Duodenal mucosa (tissue), 2 donors: Measurements from ENCODE around the gene PLAAT3.
"Not testable (repeated sequence)": the region's sequence is repeated elsewhere in the genome, so short reads cannot be mapped to it uniquely, and the experiment has no call there.

Source experiments
- H3K27ac ChIP-seq: one replicate; pipeline ENCODE4 v1.7.0; 2013; ENCODE audit warnings: low read depth, low read length
- H3K27me3 ChIP-seq, 2 donors: one replicate each; pipeline ENCODE4 v1.7.0; 2013; ENCODE audit warnings: low read length in 2 of 2, control low read depth in 1 of 2; ENCODE audit not compliant: insufficient read depth in 2 of 2, control insufficient read depth in 1 of 2
- H3K36me3 ChIP-seq, 2 donors: one replicate each; pipeline ENCODE4 v1.7.0; 2013; ENCODE audit warnings: low read length in 2 of 2, control low read depth in 1 of 2; ENCODE audit not compliant: insufficient read depth in 2 of 2, control insufficient read depth in 1 of 2
- H3K4me1 ChIP-seq, 2 donors: one replicate each; pipeline ENCODE4 v1.7.0; 2013; ENCODE audit warnings: low read length in 2 of 2, control low read depth in 1 of 2; ENCODE audit not compliant: insufficient read depth in 2 of 2, control insufficient read depth in 1 of 2
- H3K4me3 ChIP-seq, 2 donors: one replicate each; pipeline ENCODE4 v1.7.0; 2013; ENCODE audit warnings: low read length in 2 of 2, low read depth in 1 of 2
- H3K9ac ChIP-seq, 2 donors: one replicate each; pipeline ENCODE4 v1.7.0; 2013; ENCODE audit warnings: low read length in 2 of 2, low read depth in 1 of 2
- H3K9me3 ChIP-seq, 2 donors: one replicate each; pipeline ENCODE4 v1.7.0; 2013; ENCODE audit warnings: low read length in 2 of 2, control low read depth in 1 of 2; ENCODE audit not compliant: control insufficient read depth in 1 of 2

Gene PLAAT3

GRCh38 chr11:63590024-63590788 is 24.0 kb downstream of the PLAAT3 start:
- H3K4me1 ChIP-seq: no peaks in the 10 kb centered on the region
- no peaks in the 10 kb centered on the region for H3K9me3 ChIP-seq
- no peak overlapping the region for H3K4me3 ChIP-seq
- H3K27me3 ChIP-seq: no peaks in the 10 kb centered on the region
- H3K27ac ChIP-seq: no peak overlapping the region
- H3K9ac ChIP-seq: no peak overlapping the region
- no peaks in the 10 kb centered on the region for H3K36me3 ChIP-seq

DNA sequence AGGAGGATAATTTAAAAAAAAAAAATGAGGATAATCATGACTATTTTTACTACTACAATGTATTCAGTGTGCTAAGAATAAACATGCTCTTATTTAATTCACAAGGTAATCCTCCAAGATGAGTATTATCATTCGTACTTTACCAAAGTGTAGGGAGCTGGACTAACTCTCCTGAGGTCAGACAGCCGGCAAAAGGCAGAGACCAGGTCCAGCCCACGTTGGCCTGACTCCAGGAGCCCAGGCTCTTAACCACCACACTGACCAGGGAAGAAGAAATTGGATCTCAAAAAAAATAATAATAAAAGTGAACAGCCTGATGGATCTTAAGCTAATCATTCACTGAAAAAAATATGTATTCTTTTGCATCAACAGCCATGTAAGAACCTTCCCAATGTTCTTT is 25.2 kb downstream of the PLAAT3 start:
- H3K27ac ChIP-seq: no peak overlapping the region
- no peaks in the 10 kb centered on the region for H3K4me1 ChIP-seq
- no peak overlapping the region for H3K4me3 ChIP-seq
- H3K9ac ChIP-seq: no peak overlapping the region
- no peaks in the 10 kb centered on the region for H3K27me3 ChIP-seq
- no peaks in the 10 kb centered on the region for H3K36me3 ChIP-seq
- no peaks in the 10 kb centered on the region for H3K9me3 ChIP-seq

DNA sequence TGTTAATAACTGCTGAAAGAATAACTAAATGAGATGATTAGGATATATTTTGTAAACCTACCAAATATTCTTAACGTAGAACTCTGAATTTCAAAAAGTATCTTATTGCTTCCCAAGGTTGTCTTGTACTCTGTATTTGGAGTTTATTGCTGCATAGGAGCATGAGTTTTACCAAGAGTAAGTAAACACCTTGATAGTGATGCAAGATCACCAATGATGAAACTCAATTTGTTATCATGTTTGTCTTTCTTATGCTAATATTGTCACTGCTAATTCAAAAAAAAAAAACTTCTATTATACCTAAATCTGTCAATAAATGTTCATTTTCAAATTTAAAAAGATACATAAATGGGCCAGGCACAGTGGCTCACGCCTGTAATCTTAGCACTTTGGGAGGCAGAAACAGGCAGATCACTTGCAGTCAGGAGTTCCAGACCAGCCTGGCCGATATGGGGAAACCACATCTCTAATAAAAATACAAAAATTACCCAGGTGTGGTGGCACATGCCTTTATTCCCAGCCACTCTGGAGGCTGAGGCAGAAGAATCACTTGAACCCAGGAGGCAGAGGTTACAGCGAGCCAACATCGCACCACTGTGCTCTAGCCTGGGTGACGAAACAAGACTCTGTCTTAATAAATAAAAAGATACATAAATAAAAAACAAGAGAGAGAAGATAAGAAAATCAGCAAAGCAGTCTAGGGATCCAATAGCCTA is 27.6 kb downstream of the PLAAT3 start:
- no peak overlapping the region for H3K9ac ChIP-seq
- H3K9me3 ChIP-seq: no peaks in the 10 kb centered on the region
- peaks cover 0 to 4% of the 10 kb centered on the region in 2 donors for H3K36me3 ChIP-seq
- H3K4me1 ChIP-seq: no peaks in the 10 kb centered on the region
- no peak overlapping the region for H3K27ac ChIP-seq
- H3K27me3 ChIP-seq: no peaks in the 10 kb centered on the region
- H3K4me3 ChIP-seq: no peak overlapping the region

DNA sequence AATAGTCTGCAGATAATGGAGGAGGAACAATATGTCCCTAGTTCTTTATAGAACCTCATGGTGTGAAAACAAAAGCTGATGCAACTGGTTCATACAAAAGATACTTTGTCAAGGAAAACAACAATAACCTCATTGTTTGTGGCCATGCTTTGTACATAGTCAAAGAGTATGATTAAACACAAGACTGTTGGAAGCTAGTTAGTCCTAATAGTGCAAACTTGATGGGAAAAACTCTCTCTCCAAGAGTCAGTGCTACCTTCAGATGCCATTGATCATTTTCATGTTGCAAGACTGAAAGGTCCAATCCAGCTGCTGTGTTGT is 30.9 kb downstream of the PLAAT3 start:
- no peak overlapping the region for H3K9ac ChIP-seq
- H3K27me3 ChIP-seq: no peaks in the 10 kb centered on the region
- H3K27ac ChIP-seq: no peak overlapping the region
- H3K4me1 ChIP-seq: no peaks in the 10 kb centered on the region
- H3K36me3 ChIP-seq: peaks cover 0 to 7% of the 10 kb centered on the region in 2 donors
- H3K9me3 ChIP-seq: peaks cover 4 to 11% of the 10 kb centered on the region in 2 donors
- H3K4me3 ChIP-seq: no peak overlapping the region

DNA sequence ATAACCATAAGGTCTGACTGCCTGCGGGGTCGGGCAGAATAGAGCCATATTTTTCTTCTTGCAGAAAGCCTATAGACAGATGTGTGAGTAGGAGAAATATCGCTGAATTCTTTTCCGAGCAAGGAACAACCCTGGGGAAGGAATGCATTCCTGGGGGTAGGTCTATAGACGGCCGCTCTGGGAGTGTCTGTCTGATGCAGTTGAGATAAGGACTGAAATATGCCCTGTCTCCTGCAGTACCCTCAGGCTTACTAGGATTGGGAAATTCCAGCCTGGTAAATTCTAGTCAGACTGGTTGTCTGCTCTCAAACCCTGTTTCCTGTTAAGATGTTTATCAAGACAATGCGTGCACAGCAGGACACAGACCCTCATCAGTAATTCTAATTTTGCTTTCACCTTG is 33.0 kb downstream of the PLAAT3 start:
- not testable (repeated sequence) for H3K9ac ChIP-seq, H3K36me3 ChIP-seq, H3K4me3 ChIP-seq, H3K27ac ChIP-seq, H3K27me3 ChIP-seq, H3K4me1 ChIP-seq
- peaks cover 4 to 11% of the 10 kb centered on the region in 2 donors for H3K9me3 ChIP-seq

GRCh38 chr11:63578882-63579281 is 35.4 kb downstream of the PLAAT3 start:
- peaks cover 15 to 16% of the 10 kb centered on the region in 2 donors for H3K4me1 ChIP-seq
- not testable (repeated sequence) for H3K27ac ChIP-seq, H3K36me3 ChIP-seq, H3K9ac ChIP-seq, H3K27me3 ChIP-seq, H3K4me3 ChIP-seq
- peaks cover 4 to 11% of the 10 kb centered on the region in 2 donors for H3K9me3 ChIP-seq

- Histone ChIP-seq H3K9ac (peak overlapping the region; percentile 52 to 57), H3K36me3 (peaks cover 0 to 2% of the 10 kb centered on the region in 2 donors), H3K9me3 (peaks cover 3% of the 10 kb centered on the region in 2 donors), H3K27ac (peak overlapping the region; percentile 72), H3K27me3 (no peaks in the 10 kb centered on the region), H3K4me1 (peaks cover 19 to 22% of the 10 kb centered on the region in 2 donors), H3K4me3 (peak overlapping the region; percentile 53 to 62)
These were observed 39.2 kb downstream of the PLAAT3 start for GRCh38 chr11:63574856-63575602.

DNA sequence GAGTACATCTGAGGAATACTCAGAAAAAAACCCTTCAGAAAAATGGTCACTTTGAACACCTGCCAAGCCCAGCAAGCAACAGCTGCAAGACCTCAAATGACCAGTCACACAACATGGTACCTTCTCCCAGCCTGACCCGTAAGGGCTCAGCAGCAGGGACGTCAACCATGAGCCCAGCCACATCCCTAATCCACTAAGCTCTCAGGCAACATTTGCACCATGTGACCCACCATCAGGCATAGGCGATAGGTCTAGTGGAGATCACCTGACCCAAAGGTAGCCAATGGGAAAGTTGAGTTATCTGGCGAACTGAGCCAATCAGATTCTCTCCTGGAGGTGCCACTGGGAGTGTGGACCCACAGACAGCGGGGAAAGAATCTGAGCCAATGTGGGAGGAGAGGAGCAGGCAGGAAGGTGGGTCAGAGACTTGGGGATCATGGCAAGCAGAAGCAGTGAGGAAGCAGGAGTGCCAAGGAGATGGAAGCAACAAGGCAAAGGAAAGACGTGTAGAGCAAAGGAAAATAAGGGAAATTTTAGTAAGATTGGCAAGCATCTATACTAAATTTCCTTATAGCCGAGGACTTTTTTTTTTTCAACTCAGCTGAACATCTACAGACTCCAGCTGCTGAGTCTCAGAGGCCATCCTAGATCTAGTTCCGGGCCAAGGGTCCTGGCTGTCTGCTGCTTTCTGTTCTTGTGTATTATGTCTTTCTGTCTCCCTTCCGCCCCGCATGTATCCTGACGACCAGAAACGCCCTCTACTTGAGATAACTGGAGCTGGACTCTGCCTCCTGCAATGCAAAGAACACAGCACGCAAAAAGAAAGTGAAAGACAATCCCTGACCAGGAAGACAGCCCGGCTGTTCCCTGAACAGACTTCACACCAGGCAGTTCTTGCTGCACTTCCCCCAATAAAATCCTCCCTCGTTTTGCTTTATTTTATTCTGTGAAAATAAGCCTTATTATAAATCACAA is 40.1 kb downstream of the PLAAT3 start:
- peak overlapping the region; percentile 72 for H3K27ac ChIP-seq
- no peaks in the 10 kb centered on the region for H3K36me3 ChIP-seq
- H3K9ac ChIP-seq: peak overlapping the region; percentile 52 to 58
- peak overlapping the region; percentile 53 to 62 for H3K4me3 ChIP-seq
- no peaks in the 10 kb centered on the region for H3K27me3 ChIP-seq
- peaks cover 19 to 22% of the 10 kb centered on the region in 2 donors for H3K4me1 ChIP-seq
- H3K9me3 ChIP-seq: no peaks in the 10 kb centered on the region

- Histone ChIP-seq H3K4me1 (peaks cover 22 to 27% of the 10 kb centered on the region in 2 donors), H3K9ac (no peak overlapping the region), H3K27ac (no peak overlapping the region), H3K27me3 (no peaks in the 10 kb centered on the region), H3K4me3 (no peak overlapping the region), H3K9me3 (no peaks in the 10 kb centered on the region), H3K36me3 (no peaks in the 10 kb centered on the region)
These were observed 42.1 kb downstream of the PLAAT3 start for GRCh38 chr11:63572026-63572688.
